Measurements from ENCODE around the gene TIGIT.

Gene TIGIT

GRCh38 chr3:114314282-114314681 is 20.5 kb downstream of the TIGIT start:
- ATAC-seq: no peak
- TF ChIP-seq, protein P1, sequence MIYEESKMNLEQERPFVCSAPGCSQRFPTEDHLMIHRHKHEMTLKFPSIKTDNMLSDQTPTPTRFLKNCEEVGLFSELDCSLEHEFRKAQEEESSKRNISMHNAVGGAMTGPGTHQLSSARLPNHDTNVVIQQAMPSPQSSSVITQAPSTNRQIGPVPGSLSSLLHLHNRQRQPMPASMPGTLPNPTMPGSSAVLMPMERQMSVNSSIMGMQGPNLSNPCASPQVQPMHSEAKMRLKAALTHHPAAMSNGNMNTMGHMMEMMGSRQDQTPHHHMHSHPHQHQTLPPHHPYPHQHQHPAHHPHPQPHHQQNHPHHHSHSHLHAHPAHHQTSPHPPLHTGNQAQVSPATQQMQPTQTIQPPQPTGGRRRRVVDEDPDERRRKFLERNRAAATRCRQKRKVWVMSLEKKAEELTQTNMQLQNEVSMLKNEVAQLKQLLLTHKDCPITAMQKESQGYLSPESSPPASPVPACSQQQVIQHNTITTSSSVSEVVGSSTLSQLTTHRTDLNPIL (CRISPR knock-in tag; IDR thresholded peaks at IDR 0.05; ENCODE audit: low read depth): no peak
- TF ChIP-seq ZC3H10 (CRISPR knock-in tag; IDR thresholded peaks at IDR 0.05): no peak
- no peak for TF ChIP-seq ARNTL (CRISPR knock-in tag; IDR thresholded peaks at IDR 0.05; ENCODE audit: borderline replicate concordance, low read depth)
- no peak for TF ChIP-seq ZNF565 (CRISPR knock-in tag; conservative IDR thresholded peaks at IDR 0.05; ENCODE audit: low read depth)
- no peak for TF ChIP-seq ZNF70 (CRISPR knock-in tag; IDR thresholded peaks at IDR 0.05)
- TF ChIP-seq RARB (CRISPR knock-in tag; IDR thresholded peaks at IDR 0.05): no peak
- TF ChIP-seq ZFP3 (CRISPR knock-in tag; IDR thresholded peaks at IDR 0.05): no peak
- TF ChIP-seq CSDC2 (CRISPR knock-in tag; IDR thresholded peaks at IDR 0.05): no peak
- TF ChIP-seq, protein P2, sequence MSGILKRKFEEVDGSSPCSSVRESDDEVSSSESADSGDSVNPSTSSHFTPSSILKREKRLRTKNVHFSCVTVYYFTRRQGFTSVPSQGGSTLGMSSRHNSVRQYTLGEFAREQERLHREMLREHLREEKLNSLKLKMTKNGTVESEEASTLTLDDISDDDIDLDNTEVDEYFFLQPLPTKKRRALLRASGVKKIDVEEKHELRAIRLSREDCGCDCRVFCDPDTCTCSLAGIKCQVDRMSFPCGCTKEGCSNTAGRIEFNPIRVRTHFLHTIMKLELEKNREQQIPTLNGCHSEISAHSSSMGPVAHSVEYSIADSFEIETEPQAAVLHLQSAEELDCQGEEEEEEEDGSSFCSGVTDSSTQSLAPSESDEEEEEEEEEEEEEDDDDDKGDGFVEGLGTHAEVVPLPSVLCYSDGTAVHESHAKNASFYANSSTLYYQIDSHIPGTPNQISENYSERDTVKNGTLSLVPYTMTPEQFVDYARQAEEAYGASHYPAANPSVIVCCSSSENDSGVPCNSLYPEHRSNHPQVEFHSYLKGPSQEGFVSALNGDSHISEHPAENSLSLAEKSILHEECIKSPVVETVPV (CRISPR knock-in tag; IDR thresholded peaks at IDR 0.05): no peak
- no peak for TF ChIP-seq ISL1 (CRISPR knock-in tag; IDR thresholded peaks at IDR 0.05)
- no peak for TF ChIP-seq PPARA (CRISPR knock-in tag; IDR thresholded peaks at IDR 0.05; ENCODE audit: borderline replicate concordance)
- no peak for TF ChIP-seq POU6F1 (CRISPR knock-in tag; IDR thresholded peaks at IDR 0.05; ENCODE audit: borderline replicate concordance, low read depth)
- TF ChIP-seq TSHZ2 (CRISPR knock-in tag; IDR thresholded peaks at IDR 0.05): no peak
- TF ChIP-seq ESRRG (CRISPR knock-in tag; IDR thresholded peaks at IDR 0.05): no peak
- TF ChIP-seq GLIS3 (CRISPR knock-in tag; IDR thresholded peaks at IDR 0.05): no peak
- TF ChIP-seq TCF4 (CRISPR knock-in tag; IDR thresholded peaks at IDR 0.05; ENCODE audit: borderline replicate concordance): no peak
- TF ChIP-seq SNAI2 (CRISPR knock-in tag; IDR thresholded peaks at IDR 0.05): no peak
- TF ChIP-seq OSR1 (CRISPR knock-in tag; IDR thresholded peaks at IDR 0.05): no peak
- no peak for TF ChIP-seq ZFP30 (CRISPR knock-in tag; IDR thresholded peaks at IDR 0.05)
- TF ChIP-seq TOX (CRISPR knock-in tag; IDR thresholded peaks at IDR 0.05; ENCODE audit: borderline replicate concordance): no peak

GRCh38 chr3:114318295-114318694 is 24.5 kb downstream of the TIGIT start:
- TF ChIP-seq, protein P1 (CRISPR knock-in tag; IDR thresholded peaks at IDR 0.05; ENCODE audit: low read depth): no peak
- no peak for TF ChIP-seq ZNF565 (CRISPR knock-in tag; conservative IDR thresholded peaks at IDR 0.05; ENCODE audit: low read depth)
- TF ChIP-seq OSR1 (CRISPR knock-in tag; IDR thresholded peaks at IDR 0.05): no peak
- no peak for TF ChIP-seq TSHZ2 (CRISPR knock-in tag; IDR thresholded peaks at IDR 0.05)
- TF ChIP-seq PPARA (CRISPR knock-in tag; IDR thresholded peaks at IDR 0.05; ENCODE audit: borderline replicate concordance): no peak
- TF ChIP-seq ZFP30 (CRISPR knock-in tag; IDR thresholded peaks at IDR 0.05): no peak
- TF ChIP-seq ZC3H10 (CRISPR knock-in tag; IDR thresholded peaks at IDR 0.05): no peak
- no peak for TF ChIP-seq ZNF70 (CRISPR knock-in tag; IDR thresholded peaks at IDR 0.05)
- no peak for TF ChIP-seq TCF4 (CRISPR knock-in tag; IDR thresholded peaks at IDR 0.05; ENCODE audit: borderline replicate concordance)
- no peak for TF ChIP-seq GLIS3 (CRISPR knock-in tag; IDR thresholded peaks at IDR 0.05)
- no peak for TF ChIP-seq ARNTL (CRISPR knock-in tag; IDR thresholded peaks at IDR 0.05; ENCODE audit: borderline replicate concordance, low read depth)
- no peak for TF ChIP-seq ZNF8 (CRISPR knock-in tag; IDR thresholded peaks at IDR 0.05)
- TF ChIP-seq RARB (CRISPR knock-in tag; IDR thresholded peaks at IDR 0.05): no peak
- no peak for TF ChIP-seq TOX (CRISPR knock-in tag; IDR thresholded peaks at IDR 0.05; ENCODE audit: borderline replicate concordance)
- TF ChIP-seq BACH2 (CRISPR knock-in tag; IDR thresholded peaks at IDR 0.05; ENCODE audit: borderline replicate concordance): no peak
- TF ChIP-seq CSDC2 (CRISPR knock-in tag; IDR thresholded peaks at IDR 0.05): no peak
- no peak for TF ChIP-seq ISL1 (CRISPR knock-in tag; IDR thresholded peaks at IDR 0.05)

More at GRCh38 chr3:114318295-114318694, 24.5 kb downstream of the TIGIT start:
- no peak for ATAC-seq
